Stimulated activated CD4-positive, alpha-beta T cell treated with anti-CD3 and anti-CD28 coated beads, Interleukin-4, amount 100 ng/mL, for 4 hours (primary cell): ENCODE measurements around the gene SVOPL.

ENCODE experiments used
- DNase-seq, 2 experiments: peaks; one replicate each; pipeline ENCODE4 v3.0.0-alpha.2; 2020

The SVOPL gene

DNA sequence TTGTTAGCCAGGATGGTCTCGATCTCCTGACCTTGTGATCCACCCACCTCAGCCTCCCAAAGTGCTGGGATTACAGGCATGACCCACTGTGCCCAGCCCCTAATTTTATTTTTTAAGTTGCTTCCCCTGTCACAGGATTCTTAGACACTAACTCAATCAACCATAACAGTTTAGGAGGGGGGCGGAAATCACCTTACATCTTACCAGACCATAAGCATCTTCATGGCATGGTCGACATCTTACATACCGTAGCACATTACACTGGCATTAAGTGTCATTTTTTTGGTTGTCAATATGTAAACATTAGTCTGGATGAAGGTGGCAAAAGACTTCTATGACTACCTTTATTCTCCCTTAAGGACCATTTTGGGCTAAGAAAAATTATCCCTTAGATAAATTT is 145.5 kb downstream of the SVOPL start:
- DNase-seq, result no peak

DNA sequence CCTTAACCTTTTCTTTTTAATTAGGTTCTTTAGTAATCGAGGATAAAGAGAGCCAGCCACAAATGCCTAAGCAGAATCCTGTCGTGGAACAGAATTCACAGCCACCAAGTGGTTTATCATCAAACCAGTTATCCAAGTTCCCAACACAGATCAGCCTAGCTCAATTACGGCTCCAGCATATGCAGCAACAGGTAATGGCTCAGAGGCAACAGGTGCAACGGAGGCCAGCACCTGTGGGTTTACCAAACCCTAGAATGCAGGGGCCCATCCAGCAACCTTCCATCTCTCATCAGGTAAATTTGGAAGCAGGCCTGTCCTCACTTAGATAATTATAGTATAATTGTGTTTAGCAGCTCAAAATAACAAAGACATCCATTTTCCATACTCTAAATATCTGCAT is 146.5 kb downstream of the SVOPL start:
- DNase-seq, result no peak

DNA sequence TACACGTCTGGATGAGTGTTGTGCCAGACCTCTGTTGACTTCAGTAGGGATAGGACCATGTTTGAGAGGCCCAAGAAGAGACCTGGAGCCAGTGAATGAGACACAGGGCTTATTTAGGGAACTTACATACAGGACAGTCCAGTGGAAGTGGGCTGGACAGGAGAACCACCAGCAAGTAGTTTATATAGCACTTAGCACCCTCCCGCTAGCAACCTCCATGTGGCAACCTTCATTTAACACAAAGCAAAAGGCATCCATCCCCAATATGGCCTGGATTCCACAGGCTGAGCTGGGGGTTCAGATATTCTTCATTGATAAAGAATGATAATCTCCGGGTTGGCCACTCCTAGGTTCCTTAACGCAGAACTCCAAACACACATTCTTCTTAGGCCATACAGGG is 147.4 kb downstream of the SVOPL start:
- no peak for DNase-seq

DNA sequence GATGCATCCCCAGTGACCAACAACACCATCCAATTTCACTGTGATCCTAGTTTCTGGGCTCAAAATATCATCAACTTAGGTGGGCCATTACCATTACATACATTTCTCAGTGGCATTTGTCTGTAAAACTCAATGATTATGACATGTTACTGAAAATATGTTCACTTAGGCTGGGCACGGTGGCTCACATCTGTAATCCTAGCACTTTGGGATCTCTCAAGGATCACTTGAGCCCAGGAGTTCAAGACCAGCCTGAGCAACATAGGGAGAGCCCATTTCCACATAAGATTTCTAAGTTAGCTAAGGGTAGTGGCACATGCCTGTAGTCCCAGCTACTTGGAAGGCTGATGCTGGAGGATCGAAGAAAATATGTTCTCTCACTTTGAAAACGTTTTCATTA is 150.1 kb downstream of the SVOPL start:
- no peak for DNase-seq

DNA sequence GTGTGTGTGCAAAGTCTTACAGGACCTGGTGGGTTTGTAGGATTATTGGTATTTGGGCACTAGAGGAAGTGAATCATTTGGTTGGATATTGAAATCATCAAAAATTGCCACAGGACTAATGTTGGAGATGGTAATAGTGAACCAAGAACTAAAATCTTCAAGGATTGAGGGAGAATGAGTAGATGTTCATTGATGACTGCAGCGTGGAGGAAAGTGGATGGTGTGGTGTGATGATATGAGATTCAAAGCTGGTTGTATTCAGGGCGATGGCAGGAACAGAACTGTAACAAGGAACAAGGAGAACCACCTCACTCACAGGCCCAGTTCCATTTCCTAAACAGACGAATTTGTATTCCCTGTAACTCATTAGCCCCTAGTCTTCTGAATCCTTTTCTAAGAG is 150.8 kb downstream of the SVOPL start:
- no peak for DNase-seq

DNA sequence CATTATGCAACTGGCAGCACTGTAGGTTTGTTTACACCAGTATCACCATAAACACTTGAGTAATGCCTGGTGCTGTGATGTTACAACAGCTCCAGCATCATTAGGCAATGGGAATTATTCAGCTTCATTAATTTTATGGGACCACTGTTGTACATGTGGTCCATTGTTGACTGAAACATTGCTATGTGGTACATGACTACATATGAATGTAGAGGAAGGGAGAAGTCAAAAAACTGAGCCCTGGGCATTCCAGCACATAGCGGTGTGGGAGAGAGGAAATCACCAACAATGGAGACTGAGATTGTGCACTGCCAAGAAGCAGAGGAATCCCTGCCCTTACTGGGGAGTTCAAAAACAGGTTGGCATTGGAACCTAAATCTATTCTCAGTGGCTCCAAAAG is 152.1 kb downstream of the SVOPL start:
- no peak for DNase-seq

DNA sequence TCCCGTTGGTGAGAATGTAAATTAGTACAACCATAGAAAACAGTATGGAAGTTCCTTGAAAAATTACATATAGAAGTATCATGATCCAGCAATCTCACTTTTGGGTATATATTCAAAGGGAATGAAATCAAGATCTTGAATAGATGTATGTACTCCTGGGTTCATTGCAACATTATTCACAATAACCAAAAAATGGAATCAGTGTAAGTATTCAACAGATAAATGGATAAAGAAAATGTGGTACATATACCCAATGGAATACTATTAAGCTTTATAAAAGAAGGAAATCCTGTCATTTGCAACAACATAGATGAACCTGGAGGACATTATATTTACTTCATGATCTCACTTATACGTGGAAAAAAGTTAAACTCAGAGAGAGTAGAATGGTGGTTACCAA is 154.3 kb downstream of the SVOPL start:
- DNase-seq, result no peak

DNA sequence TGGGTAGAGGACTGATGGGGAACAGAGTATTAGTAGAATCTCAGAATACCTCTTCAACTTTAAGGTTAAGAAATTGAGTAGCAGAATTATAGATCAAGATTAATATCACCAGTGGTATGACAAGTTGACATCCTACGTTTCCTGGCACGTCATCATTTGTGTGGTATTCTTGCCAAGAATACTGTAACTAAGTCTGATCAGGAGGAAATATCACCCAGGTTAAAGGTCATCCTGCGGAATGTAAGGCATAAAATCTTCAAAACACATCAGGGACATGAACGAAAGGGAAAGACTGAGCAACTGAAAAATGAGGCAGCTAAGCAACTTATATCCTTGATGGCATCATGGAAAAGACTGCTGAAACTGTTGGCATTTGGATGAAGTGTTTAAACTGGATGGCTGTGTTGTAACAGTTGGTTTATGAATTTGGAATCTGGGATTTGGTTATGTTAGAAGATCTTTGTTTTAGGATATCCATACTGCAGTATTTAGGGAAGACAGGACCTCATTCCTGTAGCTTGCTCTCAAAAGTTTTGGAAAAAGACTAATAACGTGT is 155.0 kb downstream of the SVOPL start:
- no peak for DNase-seq

DNA sequence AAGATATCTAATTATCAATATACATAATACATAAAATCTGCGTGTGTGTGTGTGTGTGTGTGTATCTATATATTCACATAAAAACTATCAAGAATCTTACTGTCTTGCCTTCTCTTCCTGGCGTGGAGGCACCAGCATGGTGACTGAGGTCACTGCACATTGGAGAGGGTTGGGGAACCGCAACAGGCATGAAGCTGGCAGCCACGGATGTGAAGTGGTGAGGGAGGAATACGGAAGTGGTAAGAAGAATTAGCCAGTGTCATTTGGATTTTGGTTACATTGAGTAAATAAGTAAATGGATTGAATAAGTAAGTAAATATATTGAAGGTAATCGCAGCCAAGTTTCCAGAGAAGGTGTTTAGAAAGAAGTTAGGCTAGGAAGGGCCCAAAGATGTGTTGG is 156.0 kb downstream of the SVOPL start:
- no peak for DNase-seq
